ENCODE results near the gene EPHB2. TPM values are rescaled to one million over a fixed set of nuclear protein-coding genes. Genes with fewer than 3 reads are reported as not detected.

The EPHB2 gene
- polyA plus RNA-seq, 2 of the 4 experiments (the other 2 are of a cell fraction) = 13.0 to 35.3 TPM

DNA sequence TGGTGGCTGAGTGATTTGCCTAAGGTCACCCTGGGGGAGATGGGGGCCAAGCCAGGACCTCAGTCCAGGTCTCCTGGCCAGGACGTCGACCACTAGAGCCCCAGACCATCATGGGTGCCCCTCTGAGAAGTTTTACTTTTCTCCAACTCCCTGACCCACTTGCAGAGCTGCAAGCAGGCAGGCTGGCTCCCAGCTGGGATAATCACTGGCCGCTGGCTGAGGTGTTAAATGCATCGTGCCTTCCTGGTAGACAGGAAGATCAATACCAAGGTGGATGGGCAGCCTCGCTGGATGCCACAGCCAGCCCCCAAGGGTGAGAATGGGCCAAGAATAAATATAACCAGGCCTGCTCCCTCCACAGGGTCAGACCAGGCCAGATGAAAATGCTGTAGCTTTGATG is 106.2 kb downstream of the EPHB2 start:
- Histone ChIP-seq H3K4me1 (peaks cover 7% of the 10 kb centered on the region; the same call in 2 of the 3 replicates), H3K27ac (0 out of 6 replicates have a peak overlapping the region, but pooled peaks of 1 of the 2 experiments have one; percentile 70), H3K9me3 (no peaks in the 10 kb centered on the region), H3K4me3 (no peak overlapping the region), H3K4me2 (no peak overlapping the region)
- POLR2A ChIA-PET = no interaction called here
- WGBS (ENCODE audit: missing lambda C conversion rate) = 100% methylated on average over 5 of the region's 5 CpGs
- no peak for DNase-seq (ENCODE audit: low read depth in 1 of 2, low spot score in 1 of 2)
- CTCF ChIA-PET = no interaction called here
- no peak for ATAC-seq
- no peak for TF ChIP-seq FOSB (CRISPR knock-in tag; IDR thresholded peaks at IDR 0.05)
- no peak for FAIRE-seq

DNA sequence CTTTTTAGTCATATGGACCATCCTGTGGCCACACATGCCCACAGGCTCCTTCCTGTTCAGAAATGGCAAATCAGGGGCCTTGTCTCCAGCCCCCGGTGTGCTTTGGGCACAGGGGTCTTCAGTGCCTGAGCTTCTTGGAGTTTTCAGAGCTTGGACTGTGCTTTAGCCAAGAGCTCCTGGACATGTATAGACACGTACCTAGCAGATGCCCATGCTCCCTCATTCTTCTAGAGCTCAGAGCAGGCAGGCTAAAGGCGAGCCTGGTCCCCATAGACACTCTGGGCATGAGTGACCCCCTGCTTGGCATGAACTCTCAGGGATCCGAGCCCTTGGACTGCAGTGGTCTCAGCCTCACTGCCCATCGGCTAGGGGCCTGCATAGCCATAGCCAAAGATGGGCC is 106.8 kb downstream of the EPHB2 start:
- 91% methylated on average over 4 of the region's 5 CpGs for WGBS (ENCODE audit: missing lambda C conversion rate)
- POLR2A ChIA-PET = no interaction called here
- Histone ChIP-seq H3K4me1 (peaks cover 7% of the 10 kb centered on the region; the same call in 2 of the 3 replicates), H3K4me2 (no peak overlapping the region), H3K9me3 (no peaks in the 10 kb centered on the region), H3K4me3 (no peak overlapping the region), H3K27ac (peak overlapping the region; percentile 35 to 70; a peak in 4 of 6 replicates)
- FAIRE-seq = no peak
- CTCF ChIA-PET = interaction anchor here (1.4 kb wide), 1 partner anchor 113 kb away, joined by 3 read pairs; no protein-coding TSS in a partner anchor
- ATAC-seq = no peak
- DNase-seq (ENCODE audit: low read depth in 1 of 2, low spot score in 1 of 2) = no peak
- no peak for TF ChIP-seq RARB (CRISPR knock-in tag; IDR thresholded peaks at IDR 0.05)

DNA sequence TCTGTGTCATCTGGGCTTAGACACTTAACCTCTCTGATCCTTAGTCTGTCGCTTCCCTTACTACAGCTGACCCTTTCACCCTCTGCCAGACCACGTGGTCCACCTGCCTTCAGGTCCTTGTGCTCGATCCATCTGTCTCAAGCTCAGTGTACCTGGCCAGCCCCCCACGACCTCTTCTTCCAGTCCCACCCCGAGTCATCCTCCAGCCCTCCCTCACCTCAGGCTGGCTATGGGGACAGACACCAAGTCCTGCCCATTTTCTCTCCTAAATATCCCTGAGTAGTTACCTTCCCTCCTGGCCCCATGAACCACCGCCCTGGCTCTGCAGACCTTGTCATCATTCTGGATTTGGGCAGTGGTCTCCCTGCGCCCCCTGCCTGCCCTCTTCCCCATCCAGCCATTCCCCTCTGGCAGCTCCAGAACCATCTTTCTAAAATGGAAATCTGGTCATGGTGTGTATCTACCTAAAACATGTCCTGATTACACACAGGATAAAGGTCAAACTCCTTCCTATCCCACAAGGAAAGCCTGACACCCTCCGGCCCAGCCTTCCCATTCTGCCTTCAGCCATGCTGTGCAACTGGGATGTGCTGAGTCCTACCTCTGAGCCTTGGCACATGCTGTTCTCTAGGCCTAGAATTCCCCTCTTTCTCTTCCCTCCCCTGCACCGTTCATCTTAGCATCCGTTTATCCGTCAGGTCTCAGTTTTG is 107.6 kb downstream of the EPHB2 start:
- DNase-seq (ENCODE audit: low read depth in 1 of 2, low spot score in 1 of 2) (no peak), ATAC-seq (no peak), FAIRE-seq (no peak)
- peak overlapping the region in 1 of 2 experiments; percentile 70; a peak in 3 of 6 replicates for H3K27ac ChIP-seq
- peaks cover 7% of the 10 kb centered on the region; the same call in 2 of the 3 replicates for H3K4me1 ChIP-seq
- TF ChIP-seq, protein P1, sequence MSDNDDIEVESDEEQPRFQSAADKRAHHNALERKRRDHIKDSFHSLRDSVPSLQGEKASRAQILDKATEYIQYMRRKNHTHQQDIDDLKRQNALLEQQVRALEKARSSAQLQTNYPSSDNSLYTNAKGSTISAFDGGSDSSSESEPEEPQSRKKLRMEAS (IDR thresholded peaks at IDR 0.05) = no peak
- TF ChIP-seq EP300 (IDR thresholded peaks at IDR 0.05) = no peak
- TF ChIP-seq FOSL2 (IDR thresholded peaks at IDR 0.05) = no peak
- TF ChIP-seq FOSL2 (CRISPR knock-in tag; IDR thresholded peaks at IDR 0.05) = no peak
- H3K4me3 ChIP-seq = no peak overlapping the region
- H3K4me2 ChIP-seq = no peak overlapping the region
- POLR2A ChIA-PET = no interaction called here
- WGBS (ENCODE audit: missing lambda C conversion rate) = 66% methylated on average over 10 of the region's 11 CpGs
- CTCF ChIA-PET = interaction anchor here (0.6 to 1.4 kb wide), 2 partner anchors 52 to 114 kb away, joined by 3 read pairs; no protein-coding TSS in a partner anchor
- H3K9me3 ChIP-seq = no peaks in the 10 kb centered on the region

DNA sequence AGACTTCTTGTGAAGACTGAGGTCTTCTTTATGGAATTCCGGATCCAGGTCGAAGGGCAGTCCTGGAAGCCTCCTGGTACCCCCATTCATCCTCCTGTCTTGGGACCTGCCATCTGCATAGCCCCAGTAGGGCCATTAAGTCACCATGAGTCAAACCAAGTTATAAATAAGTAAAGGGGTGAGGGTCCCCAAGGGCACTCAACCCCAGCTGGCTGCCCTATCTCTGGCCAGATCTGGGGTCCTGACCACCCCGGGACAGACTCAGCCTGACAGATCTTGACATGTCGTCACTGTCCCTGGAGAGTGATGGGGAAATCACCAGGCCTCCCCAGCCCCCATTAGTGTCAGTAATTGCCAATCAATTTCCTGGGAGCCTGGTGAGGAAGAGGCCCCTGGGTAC is 108.7 kb downstream of the EPHB2 start:
- Histone ChIP-seq H3K4me2 (no peak overlapping the region), H3K9me3 (no peaks in the 10 kb centered on the region), H3K4me3 (no peak overlapping the region), H3K27ac (no peak overlapping the region), H3K4me1 (peaks cover 7% of the 10 kb centered on the region; the same call in 2 of the 3 replicates)
- TF ChIP-seq SMC3 (IDR thresholded peaks at IDR 0.05) = no peak
- TF ChIP-seq, protein P2, sequence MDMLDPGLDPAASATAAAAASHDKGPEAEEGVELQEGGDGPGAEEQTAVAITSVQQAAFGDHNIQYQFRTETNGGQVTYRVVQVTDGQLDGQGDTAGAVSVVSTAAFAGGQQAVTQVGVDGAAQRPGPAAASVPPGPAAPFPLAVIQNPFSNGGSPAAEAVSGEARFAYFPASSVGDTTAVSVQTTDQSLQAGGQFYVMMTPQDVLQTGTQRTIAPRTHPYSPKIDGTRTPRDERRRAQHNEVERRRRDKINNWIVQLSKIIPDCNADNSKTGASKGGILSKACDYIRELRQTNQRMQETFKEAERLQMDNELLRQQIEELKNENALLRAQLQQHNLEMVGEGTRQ (IDR thresholded peaks at IDR 0.05) = no peak
- no peak for TF ChIP-seq NPAS2 (CRISPR knock-in tag; IDR thresholded peaks at IDR 0.05; ENCODE audit: borderline replicate concordance)
- TF ChIP-seq MAFK (IDR thresholded peaks at IDR 0.05; ENCODE audit: partially characterized antibody) = no peak
- TF ChIP-seq ZFP36 (IDR thresholded peaks at IDR 0.05; ENCODE audit: borderline replicate concordance, partially characterized antibody) = no peak
- no peak for TF ChIP-seq MAZ (IDR thresholded peaks at IDR 0.05; ENCODE audit: borderline replicate concordance, low read depth, low read length)
- TF ChIP-seq HOXB13 (CRISPR knock-in tag; IDR thresholded peaks at IDR 0.05; ENCODE audit: low read depth) = no peak
- TF ChIP-seq KDM5A (IDR thresholded peaks at IDR 0.05) = no peak
- no peak for TF ChIP-seq HOXA7 (CRISPR knock-in tag; IDR thresholded peaks at IDR 0.05)
- no peak for TF ChIP-seq CHD4 (IDR thresholded peaks at IDR 0.05; ENCODE audit: borderline replicate concordance)
- TF ChIP-seq, protein P3, sequence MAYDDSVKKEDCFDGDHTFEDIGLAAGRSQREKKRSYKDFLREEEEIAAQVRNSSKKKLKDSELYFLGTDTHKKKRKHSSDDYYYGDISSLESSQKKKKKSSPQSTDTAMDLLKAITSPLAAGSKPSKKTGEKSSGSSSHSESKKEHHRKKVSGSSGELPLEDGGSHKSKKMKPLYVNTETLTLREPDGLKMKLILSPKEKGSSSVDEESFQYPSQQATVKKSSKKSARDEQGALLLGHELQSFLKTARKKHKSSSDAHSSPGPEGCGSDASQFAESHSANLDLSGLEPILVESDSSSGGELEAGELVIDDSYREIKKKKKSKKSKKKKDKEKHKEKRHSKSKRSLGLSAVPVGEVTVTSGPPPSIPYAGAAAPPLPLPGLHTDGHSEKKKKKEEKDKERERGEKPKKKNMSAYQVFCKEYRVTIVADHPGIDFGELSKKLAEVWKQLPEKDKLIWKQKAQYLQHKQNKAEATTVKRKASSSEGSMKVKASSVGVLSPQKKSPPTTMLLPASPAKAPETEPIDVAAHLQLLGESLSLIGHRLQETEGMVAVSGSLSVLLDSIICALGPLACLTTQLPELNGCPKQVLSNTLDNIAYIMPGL (CRISPR knock-in tag; IDR thresholded peaks at IDR 0.05; ENCODE audit: borderline replicate concordance) = no peak
- TF ChIP-seq, protein P4, sequence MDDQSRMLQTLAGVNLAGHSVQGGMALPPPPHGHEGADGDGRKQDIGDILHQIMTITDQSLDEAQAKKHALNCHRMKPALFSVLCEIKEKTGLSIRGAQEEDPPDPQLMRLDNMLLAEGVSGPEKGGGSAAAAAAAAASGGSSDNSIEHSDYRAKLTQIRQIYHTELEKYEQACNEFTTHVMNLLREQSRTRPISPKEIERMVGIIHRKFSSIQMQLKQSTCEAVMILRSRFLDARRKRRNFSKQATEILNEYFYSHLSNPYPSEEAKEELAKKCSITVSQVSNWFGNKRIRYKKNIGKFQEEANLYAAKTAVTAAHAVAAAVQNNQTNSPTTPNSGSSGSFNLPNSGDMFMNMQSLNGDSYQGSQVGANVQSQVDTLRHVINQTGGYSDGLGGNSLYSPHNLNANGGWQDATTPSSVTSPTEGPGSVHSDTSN (IDR thresholded peaks at IDR 0.05) = no peak
- no peak for TF ChIP-seq CEBPB (IDR thresholded peaks at IDR 0.05)
- TF ChIP-seq FOSL2 (IDR thresholded peaks at IDR 0.05) = no peak
- TF ChIP-seq FOSL2 (CRISPR knock-in tag; IDR thresholded peaks at IDR 0.05) = no peak
- TF ChIP-seq JUNB (IDR thresholded peaks at IDR 0.05) = no peak
- no peak for TF ChIP-seq NR3C1 (IDR thresholded peaks at IDR 0.05)
- no peak for TF ChIP-seq RNF2 (IDR thresholded peaks at IDR 0.05; ENCODE audit: borderline replicate concordance, low read depth)
- TF ChIP-seq CBX8 (IDR thresholded peaks at IDR 0.05) = no peak
- TF ChIP-seq ZC3H11A (IDR thresholded peaks at IDR 0.05) = no peak
- no peak for TF ChIP-seq RAD21 (conservative IDR thresholded peaks at IDR 0.05 in 1 of 2, IDR thresholded peaks at IDR 0.05 in 1 of 2)
- POLR2A ChIA-PET = interaction anchor here (0.6 kb wide), 1 partner anchor 113 kb away, joined by 9 read pairs; no protein-coding TSS in a partner anchor
- FAIRE-seq = no peak
- no peak for ATAC-seq
- DNase-seq (ENCODE audit: low read depth in 1 of 2, low spot score in 1 of 2) = no peak
- WGBS (ENCODE audit: missing lambda C conversion rate) = 100% methylated on average over 4 of the region's 4 CpGs
- CTCF ChIA-PET = interaction anchor here (0.7 to 1.1 kb wide), 3 partner anchors 11 to 115 kb away, joined by 3 read pairs; no protein-coding TSS in a partner anchor
